DND-41 (cell line): ENCODE data around the gene ACO1.

Source experiments
- ATAC-seq: fragments of 200-7000 bp; cut with Tn5 transposase; 3 replicates; pipeline ENCODE4 v1.9.1; 2021; ENCODE audit warnings: low read depth; ENCODE audit not compliant: insufficient read depth
- DNase-seq: peaks from one replicate; pipeline ENCODE4 v3.0.0-alpha.2; 2020
- H2AFZ ChIP-seq: 2 replicates; pipeline ENCODE4 v1.6.0; 2012; ENCODE audit warnings: low read depth, low read length
- H3K27ac ChIP-seq: 2 replicates; pipeline ENCODE4 v1.5.1; 2012; ENCODE audit warnings: low read length, inconsistent platforms
- H3K27me3 ChIP-seq: fragments of 200-600 bp; sonication (generic); 2 replicates; pipeline ENCODE4 v1.6.0; 2012; ENCODE audit warnings: low read length, mild to moderate bottlenecking, inconsistent platforms; ENCODE audit not compliant: insufficient read depth, poor library complexity
- H3K36me3 ChIP-seq: 2 replicates; pipeline ENCODE4 v1.5.1; 2012; ENCODE audit warnings: low read length, inconsistent platforms; ENCODE audit not compliant: insufficient read depth
- H3K4me1 ChIP-seq: 2 replicates; pipeline ENCODE4 v1.5.1; 2012; ENCODE audit warnings: mild to moderate bottlenecking, low read length; ENCODE audit not compliant: insufficient read depth
- H3K4me2 ChIP-seq: 2 replicates; pipeline ENCODE4 v1.6.0; 2012; ENCODE audit warnings: mild to moderate bottlenecking, moderate library complexity, low read length, inconsistent platforms; ENCODE audit not compliant: insufficient read depth
- H3K4me3 ChIP-seq, 2 experiments: fragments of 200-600 bp in 1 of 2; shearing (Covaris generic) in 1 of 2; 2 replicates each; pipeline ENCODE4 v1.5.1; 2012 to 2016; ENCODE audit warnings: inconsistent platforms in 2 of 2, low read length in 2 of 2, mild to moderate bottlenecking in 2 of 2, low read depth in 1 of 2, moderate library complexity in 1 of 2
- H3K79me2 ChIP-seq: 2 replicates; pipeline ENCODE4 v1.6.0; 2012; ENCODE audit warnings: low read length, inconsistent platforms; ENCODE audit not compliant: insufficient read depth
- H3K9ac ChIP-seq: 2 replicates; pipeline ENCODE4 v1.6.0; 2012; ENCODE audit warnings: low read depth, mild to moderate bottlenecking, inconsistent platforms, low read length, moderate library complexity
- H3K9me3 ChIP-seq: 2 replicates; pipeline ENCODE4 v1.5.1; 2012; ENCODE audit warnings: low read length, moderate library complexity, mild to moderate bottlenecking, inconsistent platforms; ENCODE audit not compliant: insufficient read depth, severe bottlenecking
- H4K20me1 ChIP-seq: 2 replicates; pipeline ENCODE4 v1.6.0; 2012; ENCODE audit warnings: low read length; ENCODE audit not compliant: insufficient read depth
- EZH2 ChIP-seq: IDR thresholded peaks from 3 replicates; pipeline ENCODE4 v1.6.1; 2012; ENCODE audit warnings: borderline replicate concordance, low read depth, mild to moderate bottlenecking, moderate library complexity, low read length, inconsistent platforms; ENCODE audit not compliant: severe bottlenecking
- TF ChIP-seq, protein P1 (sequence below): IDR thresholded peaks from 2 replicates; pipeline ENCODE4 v1.5.1; 2012; ENCODE audit warnings: borderline replicate concordance, low read length, moderate library complexity, mild to moderate bottlenecking; ENCODE audit not compliant: poor library complexity, severe bottlenecking; ENCODE audit errors: extremely low read depth

Gene ACO1

DNA sequence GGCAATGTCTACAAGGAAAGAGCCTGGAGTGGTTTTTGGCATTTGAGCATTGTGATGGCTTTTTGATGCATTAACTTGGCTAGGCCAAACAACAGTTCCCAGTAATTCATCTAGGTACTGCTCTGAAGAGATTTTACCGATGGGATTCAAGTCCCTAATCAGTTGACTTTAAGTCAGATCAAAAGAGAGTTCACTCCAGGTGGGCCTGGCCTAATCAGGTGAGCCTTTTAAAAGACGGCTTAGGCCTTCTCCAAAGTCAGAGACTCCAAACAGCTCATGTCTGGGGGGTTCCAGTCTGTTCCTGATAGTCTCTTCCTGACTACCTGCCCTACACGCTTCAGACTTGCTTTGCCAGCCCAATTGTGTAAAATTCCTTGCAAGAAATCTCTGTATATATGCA is 87.9 kb downstream of the ACO1 start:
- Histone ChIP-seq H3K27me3 (no peaks in the 10 kb centered on the region), H3K4me1 (no peaks in the 10 kb centered on the region), H4K20me1 (no peaks in the 10 kb centered on the region), H3K9ac (no peak overlapping the region), H3K79me2 (no peaks in the 10 kb centered on the region), H3K27ac (no peak overlapping the region), H3K9me3 (no peaks in the 10 kb centered on the region), H3K4me2 (no peak overlapping the region), H3K36me3 (peaks cover 23% of the 10 kb centered on the region), H2AFZ (no peak overlapping the region), H3K4me3 (no peak overlapping the region)
- DNase-seq: no peak
- no peak for ATAC-seq
- no peak for TF ChIP-seq EZH2
- TF ChIP-seq, protein P1, sequence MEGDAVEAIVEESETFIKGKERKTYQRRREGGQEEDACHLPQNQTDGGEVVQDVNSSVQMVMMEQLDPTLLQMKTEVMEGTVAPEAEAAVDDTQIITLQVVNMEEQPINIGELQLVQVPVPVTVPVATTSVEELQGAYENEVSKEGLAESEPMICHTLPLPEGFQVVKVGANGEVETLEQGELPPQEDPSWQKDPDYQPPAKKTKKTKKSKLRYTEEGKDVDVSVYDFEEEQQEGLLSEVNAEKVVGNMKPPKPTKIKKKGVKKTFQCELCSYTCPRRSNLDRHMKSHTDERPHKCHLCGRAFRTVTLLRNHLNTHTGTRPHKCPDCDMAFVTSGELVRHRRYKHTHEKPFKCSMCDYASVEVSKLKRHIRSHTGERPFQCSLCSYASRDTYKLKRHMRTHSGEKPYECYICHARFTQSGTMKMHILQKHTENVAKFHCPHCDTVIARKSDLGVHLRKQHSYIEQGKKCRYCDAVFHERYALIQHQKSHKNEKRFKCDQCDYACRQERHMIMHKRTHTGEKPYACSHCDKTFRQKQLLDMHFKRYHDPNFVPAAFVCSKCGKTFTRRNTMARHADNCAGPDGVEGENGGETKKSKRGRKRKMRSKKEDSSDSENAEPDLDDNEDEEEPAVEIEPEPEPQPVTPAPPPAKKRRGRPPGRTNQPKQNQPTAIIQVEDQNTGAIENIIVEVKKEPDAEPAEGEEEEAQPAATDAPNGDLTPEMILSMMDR: no peak

DNA sequence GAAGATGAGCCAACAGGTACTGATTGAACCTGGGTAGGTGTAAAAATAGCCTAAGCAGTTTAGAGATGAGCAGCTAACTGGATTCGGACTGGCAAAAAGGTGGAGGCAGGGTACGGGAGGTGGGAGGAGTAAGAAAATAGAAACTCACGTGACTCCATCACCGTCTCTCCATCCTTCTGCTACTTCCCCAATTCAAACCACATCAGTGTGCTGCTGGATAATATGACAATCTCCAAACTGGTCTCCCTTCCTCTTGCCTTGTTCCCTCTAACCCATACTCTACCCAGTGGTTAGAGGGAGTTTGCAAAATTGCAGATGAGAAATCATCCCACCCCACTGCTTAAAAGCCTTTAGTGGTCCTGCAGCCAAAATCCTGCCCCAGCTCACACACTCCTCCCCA is 98.9 kb downstream of the ACO1 start:
- H3K4me1 ChIP-seq: no peaks in the 10 kb centered on the region
- no peaks in the 10 kb centered on the region for H3K79me2 ChIP-seq
- H3K4me3 ChIP-seq: no peak overlapping the region
- H3K9ac ChIP-seq: no peak overlapping the region
- TF ChIP-seq, protein P1: no peak
- no peak for TF ChIP-seq EZH2
- H3K27ac ChIP-seq: no peak overlapping the region
- H3K9me3 ChIP-seq: no peaks in the 10 kb centered on the region
- H3K27me3 ChIP-seq: no peaks in the 10 kb centered on the region
- H4K20me1 ChIP-seq: no peaks in the 10 kb centered on the region
- H3K36me3 ChIP-seq: peaks cover 46% of the 10 kb centered on the region
- ATAC-seq: no peak
- no peak overlapping the region for H2AFZ ChIP-seq
- DNase-seq: no peak
- H3K4me2 ChIP-seq: no peak overlapping the region

DNA sequence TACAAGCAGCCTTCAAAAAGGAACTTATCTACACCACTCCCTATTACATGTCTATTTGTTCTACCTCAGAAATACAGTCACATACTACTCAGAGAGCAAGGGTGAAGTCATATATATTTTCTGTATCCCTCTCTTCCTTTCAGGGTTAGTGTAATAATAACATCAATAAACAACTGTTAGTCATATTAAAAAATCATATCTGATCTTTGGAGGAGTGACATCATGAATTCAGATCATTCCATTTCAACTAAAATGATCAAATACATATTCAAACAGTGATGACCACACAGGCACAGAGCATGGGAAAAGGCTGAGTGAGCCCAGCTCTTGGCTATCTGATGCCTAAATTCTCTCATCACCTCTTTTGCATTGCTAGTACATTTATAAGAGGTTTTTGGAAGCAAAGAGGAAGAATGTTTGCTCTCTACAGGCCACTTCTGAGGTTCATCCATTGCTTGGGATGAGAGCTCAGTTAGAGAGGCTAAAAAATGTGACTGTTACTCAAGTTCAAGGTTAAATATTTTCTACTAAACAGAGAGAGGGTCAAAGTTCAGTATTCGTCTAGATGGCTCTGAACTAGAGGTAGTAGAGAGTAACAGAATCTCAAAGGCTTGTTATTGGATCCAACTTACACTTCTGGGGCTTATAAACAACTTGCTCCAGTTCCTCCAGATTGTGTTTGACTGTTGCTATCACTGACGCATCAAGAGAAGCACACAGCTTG is 102.6 kb downstream of the ACO1 start:
- Histone ChIP-seq H3K4me2 (no peak overlapping the region), H3K79me2 (no peaks in the 10 kb centered on the region), H3K9me3 (no peaks in the 10 kb centered on the region), H4K20me1 (no peaks in the 10 kb centered on the region), H3K4me1 (no peaks in the 10 kb centered on the region), H3K27me3 (no peaks in the 10 kb centered on the region), H3K27ac (no peak overlapping the region), H3K36me3 (peaks cover 43% of the 10 kb centered on the region), H3K9ac (no peak overlapping the region), H3K4me3 (no peak overlapping the region), H2AFZ (no peak overlapping the region)
- DNase-seq (no peak), ATAC-seq (no peak)
- TF ChIP-seq, protein P1: no peak
- TF ChIP-seq EZH2: no peak
